Jurkat, Clone E6-1 (cell line): ENCODE measurements around the gene INO80D.
A peak's percentile ranks its signal among the peaks of the same experiment; 100 is the strongest.
"Not testable (repeated sequence)": the region's sequence is repeated elsewhere in the genome, so short reads cannot be mapped to it uniquely, and the experiment has no call there.

Experiments
- DNase-seq: peaks from one replicate; pipeline ENCODE4 v3.0.0-alpha.2; 2011; ENCODE audit warnings: low read depth, low spot score
- H3K4me3 ChIP-seq: 2 replicates; pipeline ENCODE4 v1.5.1; 2011; ENCODE audit warnings: mild to moderate bottlenecking, low read length, control low read depth, moderate library complexity

Gene INO80D

DNA sequence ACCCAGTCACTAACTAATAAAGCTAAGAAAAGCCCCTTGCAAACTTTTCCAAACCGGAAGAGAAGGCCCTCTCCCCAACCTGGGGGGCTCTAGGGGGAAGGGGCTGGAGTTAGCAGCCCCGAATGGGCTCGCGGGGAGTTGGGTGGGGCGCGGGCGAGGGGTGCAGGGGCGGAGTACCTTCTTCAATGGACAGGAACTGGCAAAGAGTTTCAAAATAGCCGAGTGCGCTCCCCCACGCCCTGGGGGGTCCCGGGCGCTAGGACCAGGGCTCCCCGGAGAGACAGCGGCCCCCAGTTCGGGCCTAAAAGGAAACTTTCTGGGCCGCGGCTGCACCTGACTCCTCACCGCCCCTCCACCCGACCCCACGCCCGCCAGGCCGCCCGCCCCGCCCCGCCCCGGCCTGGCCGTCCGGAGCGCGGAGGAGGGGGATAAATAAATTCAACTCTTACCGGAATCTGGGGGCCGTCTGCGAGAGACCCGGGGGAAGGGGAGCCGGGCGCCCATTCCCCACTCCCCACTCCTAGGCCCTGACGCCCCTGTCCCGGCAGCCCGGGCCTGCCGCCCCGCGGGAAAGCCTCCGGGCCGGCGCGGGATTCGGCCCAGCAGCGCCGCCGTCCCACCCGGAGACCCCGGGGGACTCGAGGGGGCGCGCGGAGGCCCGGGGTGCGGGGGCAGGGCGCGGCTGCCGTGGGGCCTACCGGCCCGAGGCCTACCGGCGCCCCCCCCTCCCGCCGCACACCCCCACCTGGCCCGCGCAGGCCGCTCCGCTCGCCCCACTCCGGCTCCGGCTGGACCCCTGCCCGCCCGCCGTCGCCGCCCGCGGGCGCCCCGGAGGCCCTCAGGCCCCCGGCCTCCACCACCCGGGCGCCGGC, 868 bp downstream of the INO80D start:
- peak overlapping the region; percentile 81 for H3K4me3 ChIP-seq
- no peak for DNase-seq

DNA sequence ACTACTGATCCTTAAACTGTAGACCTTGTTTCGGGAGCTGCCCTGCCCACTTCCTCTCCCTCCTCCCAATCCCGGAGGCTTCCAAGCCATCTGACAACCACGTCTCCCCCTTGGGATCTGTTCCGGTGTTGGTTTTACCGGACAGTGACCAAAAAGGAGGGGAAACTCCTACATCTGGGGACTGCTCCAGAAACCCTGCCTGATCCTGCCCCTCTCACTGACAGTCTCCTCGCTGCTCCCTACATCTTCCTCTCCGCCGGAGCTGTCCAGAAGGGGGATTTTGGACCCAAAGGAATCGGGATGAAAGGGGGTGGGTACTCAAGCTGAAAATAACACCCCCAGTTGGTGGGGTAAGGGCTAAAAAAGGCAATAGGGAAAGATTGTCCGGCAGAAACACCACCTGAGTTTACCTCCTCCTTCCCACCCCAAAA, 1.5 kb downstream of the INO80D start:
- peak overlapping the region; percentile 81 for H3K4me3 ChIP-seq
- DNase-seq = no peak

DNA sequence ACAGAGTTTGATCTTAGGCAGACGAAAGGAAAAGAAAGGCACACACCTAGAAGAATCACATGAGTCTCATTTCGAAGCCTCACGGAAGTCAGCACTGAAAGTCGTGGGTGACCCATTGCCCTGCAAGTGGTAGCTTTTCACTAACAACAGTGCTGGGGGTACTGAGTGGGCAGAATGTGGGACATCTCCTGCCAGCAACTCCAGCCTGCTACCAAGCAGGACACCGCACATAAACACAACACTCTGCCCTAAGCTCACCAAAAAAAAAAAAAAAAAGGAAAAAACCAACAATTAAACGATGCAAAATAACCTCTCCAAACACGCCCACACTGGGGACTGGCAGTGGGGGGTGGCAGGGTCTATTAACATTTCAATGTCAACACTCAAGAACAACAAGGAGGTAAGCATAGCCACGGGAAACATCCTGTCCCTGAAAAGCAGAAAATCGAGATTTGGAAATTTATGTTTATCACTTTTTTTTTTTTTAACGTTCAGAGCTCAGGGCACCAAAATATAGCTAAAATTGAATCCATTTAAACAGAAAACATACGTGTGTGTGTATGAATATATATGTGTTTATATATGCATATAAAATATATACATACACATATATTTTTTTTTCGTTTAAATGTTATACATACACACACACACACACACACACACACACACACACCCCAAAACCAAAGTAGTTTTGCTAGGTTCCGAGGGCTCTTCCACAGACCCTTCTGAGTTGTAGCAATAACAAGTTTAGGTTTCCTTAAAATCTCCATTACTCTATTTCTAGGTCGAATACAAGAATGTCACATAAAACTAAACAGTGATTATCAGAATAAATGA, 2.2 kb downstream of the INO80D start:
- DNase-seq = no peak
- H3K4me3 ChIP-seq = peak overlapping the region; percentile 81

DNA sequence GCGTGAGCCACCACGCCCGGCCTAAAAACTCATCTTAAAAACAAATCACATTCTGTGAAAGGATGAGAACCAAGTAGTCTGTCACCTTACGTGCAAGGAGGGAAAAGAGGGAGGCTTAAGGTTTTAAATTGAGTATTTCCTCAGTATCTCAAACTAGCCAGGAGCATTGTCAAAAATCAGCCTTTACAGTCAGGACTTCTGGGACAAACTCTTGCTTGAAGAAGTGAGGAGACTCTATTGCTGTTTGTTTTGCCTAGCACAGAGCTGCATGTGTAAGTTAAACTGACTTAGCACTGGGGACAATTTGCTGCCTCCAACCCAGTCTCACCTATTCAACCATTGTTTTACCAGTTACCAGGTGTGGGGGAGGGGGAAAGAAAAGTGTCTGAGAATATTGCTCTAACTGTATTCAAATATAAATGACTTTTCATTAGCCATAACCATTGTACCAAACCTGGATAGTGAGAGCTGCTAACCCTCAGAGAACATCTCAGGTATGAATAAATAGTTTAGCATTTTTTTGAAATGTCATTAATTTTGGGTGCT, 3.6 kb downstream of the INO80D start:
- H3K4me3 ChIP-seq = no peak overlapping the region
- DNase-seq = no peak

DNA sequence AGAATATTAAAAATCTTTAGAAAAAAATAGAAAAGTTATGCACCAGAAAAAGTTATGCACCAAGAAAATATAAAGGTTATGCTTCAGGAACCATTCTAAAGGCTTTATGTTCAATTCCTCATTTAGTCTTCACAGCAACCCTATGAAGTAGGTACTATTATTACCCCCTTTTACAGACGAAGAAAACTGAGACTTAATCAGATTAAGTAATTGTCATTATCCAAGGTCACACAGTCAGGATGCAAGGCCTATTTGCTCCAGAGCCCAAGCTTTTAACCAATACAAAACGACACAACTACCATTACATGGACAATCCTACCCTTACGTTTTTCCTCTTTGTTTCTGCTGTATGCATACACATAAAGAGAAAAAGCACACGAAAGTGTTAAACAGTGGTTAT, 5.0 kb downstream of the INO80D start:
- no peak overlapping the region for H3K4me3 ChIP-seq

DNA sequence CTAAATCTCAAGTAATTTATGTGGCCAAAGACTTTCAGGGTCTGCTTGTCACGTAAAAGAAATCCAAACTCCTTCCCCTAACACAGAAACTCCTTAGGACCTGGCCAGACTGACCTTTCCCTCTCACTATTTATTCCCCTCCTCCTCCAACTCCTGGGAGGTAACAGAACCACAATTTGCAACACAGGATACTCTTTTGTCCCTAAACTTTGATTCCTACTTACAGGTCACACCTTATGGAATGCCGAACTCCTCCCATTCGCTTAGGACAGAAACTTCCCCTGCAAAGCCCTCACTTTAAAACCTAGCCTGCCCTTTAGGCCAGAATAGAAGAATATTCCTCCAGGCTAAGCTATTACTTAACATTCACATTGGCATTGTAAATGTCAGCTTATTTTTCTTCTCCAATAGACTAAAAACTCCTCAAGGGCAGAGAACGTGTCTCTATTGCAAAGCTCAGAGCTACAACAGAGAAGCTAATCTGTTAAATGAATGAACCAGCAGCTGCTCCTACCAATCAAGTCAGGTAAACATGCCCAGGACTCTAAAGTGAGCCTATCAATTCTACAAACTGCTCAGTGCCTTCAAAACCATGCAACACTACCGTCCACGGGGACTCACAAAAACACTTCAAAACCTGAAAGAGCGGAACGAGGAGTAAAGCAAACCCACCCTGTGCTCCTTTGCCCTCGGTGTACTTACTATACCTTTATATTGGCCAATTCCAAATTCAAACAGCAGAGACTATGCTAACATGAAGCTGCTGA, 6.1 kb downstream of the INO80D start:
- H3K4me3 ChIP-seq = no peak overlapping the region
- DNase-seq = no peak

More for the DNA sequence above, 5.0 kb downstream of the INO80D start:
- DNase-seq = no peak

DNA sequence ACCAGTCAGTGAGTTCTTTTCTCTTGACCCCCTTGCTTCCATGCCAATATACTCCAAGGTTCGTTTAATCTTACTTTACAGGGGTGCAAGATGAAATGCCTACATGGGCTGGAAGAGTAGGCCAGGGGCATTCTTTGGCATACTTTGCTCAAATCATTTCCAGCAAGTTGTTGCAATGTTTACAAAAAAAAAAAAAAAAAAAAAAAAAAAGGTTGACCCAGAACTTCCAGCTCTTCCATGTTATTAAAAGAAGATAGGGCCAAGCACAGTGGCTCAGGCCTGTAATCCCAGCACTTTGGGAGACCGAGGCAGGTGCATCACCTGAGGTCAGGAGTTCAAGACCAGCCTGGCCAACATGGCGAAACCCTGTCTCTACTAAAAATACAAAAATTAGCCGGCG, 8.1 kb downstream of the INO80D start:
- not testable (repeated sequence) for H3K4me3 ChIP-seq, DNase-seq

DNA sequence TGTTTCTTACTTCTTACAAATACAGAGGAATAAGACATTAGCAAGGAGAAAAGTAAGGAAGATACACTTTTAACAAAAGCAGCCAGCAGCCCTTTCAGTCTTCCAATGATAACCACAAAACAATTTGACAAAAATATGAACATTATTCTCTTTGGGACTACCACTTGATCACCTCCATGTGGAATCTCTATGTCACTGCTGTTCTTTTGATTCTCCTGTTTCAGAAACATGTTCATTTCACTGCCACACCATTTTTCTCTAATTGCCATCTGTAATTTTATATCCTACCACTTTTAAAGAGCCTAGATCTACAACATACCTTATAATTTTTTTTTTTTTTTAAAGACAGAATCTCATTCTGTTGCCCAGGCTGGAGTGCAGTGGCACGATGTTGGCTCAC, 10.9 kb downstream of the INO80D start:
- no peak overlapping the region for H3K4me3 ChIP-seq
- no peak for DNase-seq

DNA sequence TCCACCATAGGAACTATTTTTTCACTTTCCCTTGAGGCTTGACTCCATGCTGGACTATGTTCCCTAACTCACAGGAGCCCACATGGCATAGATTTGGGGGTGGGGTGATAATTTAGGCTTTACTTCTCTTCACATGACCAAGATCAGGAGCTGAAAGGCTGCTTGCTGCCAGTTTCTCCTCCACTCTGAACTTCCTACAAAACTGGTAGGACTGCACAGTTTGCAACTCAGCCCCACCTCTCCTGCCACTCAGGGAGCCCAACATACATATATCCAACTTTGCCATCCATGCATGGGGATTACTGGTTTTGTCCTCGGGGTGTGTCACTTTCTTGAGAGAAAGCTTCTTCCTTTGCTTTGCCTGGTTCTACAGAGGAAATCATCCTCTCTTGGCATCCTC, 14.2 kb downstream of the INO80D start:
- no peak overlapping the region for H3K4me3 ChIP-seq
- no peak for DNase-seq

DNA sequence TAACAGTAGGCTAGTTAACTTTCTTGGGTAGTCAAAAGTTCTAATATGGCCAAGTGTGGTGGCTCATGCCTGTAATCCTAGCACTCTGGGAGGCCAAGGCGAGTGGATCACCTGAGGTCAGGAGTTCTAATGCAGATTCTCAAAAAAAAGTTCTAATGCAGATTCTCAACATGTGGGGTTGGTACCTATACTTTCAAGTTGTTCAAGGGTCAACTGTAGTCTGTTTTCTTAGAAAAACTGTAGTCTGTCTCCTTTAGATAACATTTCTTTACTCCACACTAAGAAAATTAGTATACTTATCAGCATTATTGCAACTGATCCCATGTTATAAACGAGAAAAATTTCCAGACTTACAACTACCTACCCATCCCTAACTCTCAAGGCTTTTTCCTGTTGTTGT, 16.6 kb downstream of the INO80D start:
- no peak overlapping the region for H3K4me3 ChIP-seq
- no peak for DNase-seq

DNA sequence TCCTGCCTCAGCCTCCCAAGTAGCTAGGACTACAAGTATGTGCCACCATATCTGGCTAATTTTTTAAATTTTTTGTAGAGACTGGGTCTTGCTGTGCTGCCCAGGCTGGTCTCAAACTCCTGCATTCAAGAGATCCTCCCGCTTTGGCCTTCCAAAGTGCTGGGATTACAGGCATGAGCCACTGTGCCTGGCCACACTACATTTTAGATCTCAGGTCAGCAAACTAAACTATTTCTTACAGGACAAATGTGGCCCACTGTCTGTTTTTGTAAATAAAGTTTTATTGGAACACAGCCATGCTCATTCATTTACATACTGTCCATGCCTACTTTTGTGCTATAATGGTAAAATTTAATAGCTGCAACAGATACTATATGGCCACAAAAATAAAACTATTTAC, 17.8 kb downstream of the INO80D start:
- no peak overlapping the region for H3K4me3 ChIP-seq
- DNase-seq = no peak

DNA sequence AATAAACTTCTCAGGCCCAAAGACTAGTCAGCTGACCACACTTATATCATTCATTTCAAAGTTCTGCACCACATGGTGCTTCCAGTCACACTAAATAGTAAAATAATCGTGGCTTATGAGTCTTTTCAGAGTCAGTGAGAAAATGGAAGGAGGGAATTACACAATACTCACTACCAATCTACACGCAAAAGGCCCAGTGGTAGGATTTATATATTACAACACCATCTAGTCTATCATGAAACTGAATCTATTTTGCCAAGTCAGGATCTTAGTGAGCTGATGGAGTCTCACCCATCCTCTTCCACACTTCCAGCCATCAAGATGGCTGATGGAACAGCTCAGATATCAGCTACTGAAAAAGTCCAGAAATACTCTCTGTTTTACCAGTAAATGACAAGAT, 21.9 kb downstream of the INO80D start:
- H3K4me3 ChIP-seq = no peak overlapping the region
- DNase-seq = no peak

DNA sequence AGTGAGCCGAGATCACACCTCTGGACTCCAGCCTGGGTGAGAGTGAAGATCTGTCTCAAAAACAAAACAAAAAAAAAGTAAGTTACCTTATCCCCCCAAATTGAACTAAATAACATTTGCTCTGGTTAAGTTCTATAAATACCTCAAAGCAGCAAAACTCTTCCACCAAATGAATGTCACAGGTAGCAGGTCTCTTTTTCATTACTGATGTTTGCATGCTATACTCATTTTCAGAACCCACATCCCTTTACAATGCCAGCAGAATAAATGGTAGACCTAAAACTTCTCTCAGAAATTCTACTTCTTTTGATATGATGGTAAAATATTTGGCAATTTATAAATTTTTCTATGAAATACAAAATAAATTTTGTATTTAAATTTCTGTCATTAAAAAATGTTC, 22.3 kb downstream of the INO80D start:
- no peak for DNase-seq
- H3K4me3 ChIP-seq = no peak overlapping the region

DNA sequence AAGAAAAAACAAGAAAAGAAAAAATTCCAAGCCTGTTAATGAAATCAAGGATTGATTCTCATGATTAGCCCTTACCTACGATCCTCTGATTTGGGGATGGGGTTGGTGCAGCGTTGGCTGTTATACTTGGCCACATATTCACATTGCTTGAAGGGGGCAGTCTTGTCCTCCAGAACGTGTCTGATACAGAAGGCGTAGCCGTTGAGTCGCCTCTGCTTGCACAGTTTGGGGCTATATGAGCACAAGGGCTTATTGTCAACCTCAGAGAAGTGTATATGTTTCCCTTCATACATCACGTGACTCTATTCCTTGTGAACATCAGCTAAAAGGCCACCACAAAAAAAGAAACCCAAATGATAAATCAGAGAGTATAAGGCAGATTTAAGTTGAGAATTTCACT, 23.2 kb downstream of the INO80D start:
- no peak for DNase-seq
- no peak overlapping the region for H3K4me3 ChIP-seq

DNA sequence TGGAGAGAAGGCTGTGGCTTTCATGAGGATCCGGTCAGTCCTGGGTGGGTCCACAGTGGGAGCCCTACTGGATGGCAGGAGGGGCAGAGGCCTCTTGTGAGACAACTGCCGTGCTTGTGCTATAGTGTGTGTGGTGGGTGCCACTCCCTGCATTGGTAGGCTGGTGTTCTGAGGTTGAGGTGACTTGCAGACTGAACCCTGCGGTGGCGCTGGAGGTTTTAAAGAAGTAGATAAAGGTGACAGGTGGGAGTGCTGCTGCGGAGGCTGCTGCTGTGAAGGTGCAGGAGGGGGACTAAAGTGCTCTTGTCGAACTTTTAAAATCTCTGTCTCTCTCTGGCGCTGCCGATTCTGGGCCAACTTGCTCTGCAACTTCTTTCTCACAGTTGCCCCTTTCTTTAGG, 29.7 kb downstream of the INO80D start:
- no peak for DNase-seq
- no peak overlapping the region for H3K4me3 ChIP-seq

DNA sequence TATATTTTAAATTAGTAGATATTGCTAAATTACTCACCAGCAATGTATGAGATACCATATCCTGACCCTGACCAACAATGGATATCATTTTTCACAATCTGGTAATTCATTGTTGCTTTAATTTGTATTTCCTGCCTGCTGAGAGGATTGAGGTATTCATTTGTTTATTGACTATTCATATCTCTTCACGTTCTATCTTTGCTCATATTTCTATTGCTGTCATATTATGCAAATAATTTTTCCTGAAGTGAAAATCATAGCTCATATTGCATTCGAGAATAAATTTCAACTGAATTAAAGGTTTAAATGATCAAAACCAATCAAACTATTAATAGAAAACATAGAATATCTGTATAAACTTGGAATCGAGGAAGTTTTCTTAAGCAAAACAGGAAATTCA, 31.0 kb downstream of the INO80D start:
- DNase-seq = no peak
- no peak overlapping the region for H3K4me3 ChIP-seq

DNA sequence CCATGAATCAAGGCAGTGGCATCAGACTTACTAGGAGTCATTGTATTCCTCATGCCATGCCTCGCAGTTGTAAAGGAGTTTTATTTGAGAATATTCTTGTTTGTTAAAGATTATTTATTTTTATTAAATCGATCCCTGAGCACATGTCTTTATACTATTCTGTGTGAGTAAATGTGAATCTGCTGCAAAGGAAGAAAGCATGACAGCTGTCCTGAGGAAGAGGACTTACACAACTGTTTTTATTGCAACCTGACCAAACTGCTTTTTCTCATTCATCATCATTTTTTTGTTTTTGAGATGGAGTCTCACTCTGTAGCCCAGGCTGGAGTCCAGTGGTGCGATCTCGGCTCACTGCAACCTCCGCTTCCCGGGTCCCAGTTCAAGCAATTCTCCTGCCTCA, 34.1 kb downstream of the INO80D start:
- no peak overlapping the region for H3K4me3 ChIP-seq

DNA sequence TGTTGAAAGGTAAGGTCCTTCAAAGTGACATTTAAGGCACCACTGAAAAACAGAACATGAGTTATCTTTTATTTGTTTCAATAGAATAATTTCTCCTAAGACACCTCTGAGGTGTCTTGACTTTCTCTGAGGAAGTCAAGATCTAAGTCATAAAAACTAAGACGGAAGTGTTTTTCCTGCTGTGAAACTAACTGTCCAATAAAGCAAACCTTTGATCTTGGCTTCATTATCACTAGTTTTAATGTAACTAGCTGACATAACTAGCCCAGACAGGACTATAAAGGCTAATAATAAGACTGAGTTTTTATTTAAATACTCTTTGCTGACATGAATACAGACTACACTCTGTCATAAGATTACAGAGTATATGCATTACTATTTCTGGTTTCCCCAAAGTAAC, 36.6 kb downstream of the INO80D start:
- H3K4me3 ChIP-seq = no peak overlapping the region
- no peak for DNase-seq

More for the DNA sequence above, 34.1 kb downstream of the INO80D start:
- no peak for DNase-seq

DNA sequence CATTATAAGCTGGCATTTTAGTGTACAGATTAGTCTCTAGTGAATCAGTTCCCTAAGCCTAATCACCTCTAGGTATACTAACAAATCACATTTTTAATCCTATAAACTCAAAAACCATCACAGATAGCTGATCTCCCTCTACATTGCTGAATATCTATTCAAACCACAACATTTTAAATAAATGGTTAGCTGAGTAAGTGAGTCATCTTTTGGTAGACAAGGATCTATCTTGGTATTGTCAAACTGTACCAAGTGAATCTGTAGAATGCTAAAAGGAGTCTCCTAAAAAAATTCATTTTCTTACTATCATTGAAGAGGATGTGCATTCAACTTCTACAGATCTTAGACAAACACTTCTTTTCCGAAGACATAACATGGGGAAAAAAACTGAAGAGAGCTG, 40.7 kb downstream of the INO80D start:
- no peak overlapping the region for H3K4me3 ChIP-seq
- no peak for DNase-seq
